Measurements from ENCODE around the gene UBE2V1.
"Not testable (repeated sequence)": the region's sequence is repeated elsewhere in the genome, so short reads cannot be mapped to it uniquely, and the experiment has no call there.

Gene UBE2V1

DNA sequence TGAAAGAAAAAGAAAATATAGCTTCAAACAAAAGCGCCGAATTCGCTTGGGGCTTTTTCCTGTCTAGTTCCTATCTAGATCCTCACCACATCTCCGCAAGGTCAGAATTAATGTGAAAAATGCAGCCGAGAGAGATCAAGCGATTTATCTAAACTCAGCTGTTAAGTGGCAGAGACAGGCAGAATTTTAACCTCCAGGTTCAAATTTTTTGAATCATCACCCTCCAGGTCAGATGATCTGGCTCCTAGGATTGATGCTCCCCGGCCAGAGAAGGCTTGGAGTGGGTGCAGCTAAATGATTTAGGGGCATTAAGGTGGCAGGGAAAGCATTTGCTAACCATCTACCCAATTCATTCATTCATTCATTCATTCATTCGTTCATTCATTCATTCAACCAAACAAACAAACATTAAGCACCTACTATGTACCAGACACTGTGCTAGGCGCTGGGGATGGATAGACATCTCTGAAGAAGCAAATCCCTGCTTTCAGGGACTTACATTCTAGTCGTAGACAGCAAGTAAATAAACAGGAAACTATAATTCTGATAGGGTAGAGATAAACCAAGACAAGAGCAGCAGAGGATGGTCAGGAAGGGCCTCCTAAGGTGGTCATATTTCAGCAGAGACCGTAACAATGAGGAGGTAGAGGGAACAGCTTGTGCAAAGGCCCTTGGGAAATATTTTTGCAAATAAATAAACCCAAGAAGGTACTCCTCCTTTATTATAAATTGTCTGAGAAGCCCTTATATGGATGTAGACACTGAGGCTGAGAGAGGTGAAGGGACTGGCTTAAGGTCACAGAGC lies 672 bp upstream of the UBE2V1 start:
- no peak for DNase-seq

DNA sequence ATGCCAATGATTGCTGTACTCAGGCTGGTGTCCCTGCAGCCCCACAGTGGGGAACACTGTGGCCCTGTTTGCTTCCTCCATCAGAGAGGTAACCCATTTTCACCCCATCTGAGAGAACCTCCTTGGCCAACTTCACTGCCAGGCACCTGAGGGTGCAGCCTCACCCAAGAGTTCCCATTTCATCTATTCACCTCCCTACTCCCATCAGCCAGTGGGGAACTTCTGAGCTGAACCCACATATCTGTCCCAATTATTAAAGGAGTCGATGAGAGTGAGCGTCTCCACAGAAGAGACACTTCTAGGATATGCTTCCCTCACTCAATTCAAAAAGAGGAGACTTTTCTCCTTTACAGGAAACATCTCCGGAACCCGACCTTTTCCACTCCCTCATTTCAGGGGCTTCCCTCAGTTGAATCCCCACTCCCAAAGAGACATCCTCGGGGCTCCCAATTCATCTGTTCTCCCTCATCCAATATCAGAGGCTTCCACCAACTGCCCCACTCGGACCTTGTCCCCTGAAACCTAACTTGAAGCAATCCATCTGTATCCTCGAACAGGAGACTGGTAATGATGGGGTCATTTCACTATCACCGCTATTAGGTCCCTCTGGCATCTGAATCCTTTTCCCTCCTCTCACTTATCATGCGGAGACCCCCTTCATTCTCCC lies 988 bp downstream of the UBE2V1 start:
- no peak for DNase-seq

DNA sequence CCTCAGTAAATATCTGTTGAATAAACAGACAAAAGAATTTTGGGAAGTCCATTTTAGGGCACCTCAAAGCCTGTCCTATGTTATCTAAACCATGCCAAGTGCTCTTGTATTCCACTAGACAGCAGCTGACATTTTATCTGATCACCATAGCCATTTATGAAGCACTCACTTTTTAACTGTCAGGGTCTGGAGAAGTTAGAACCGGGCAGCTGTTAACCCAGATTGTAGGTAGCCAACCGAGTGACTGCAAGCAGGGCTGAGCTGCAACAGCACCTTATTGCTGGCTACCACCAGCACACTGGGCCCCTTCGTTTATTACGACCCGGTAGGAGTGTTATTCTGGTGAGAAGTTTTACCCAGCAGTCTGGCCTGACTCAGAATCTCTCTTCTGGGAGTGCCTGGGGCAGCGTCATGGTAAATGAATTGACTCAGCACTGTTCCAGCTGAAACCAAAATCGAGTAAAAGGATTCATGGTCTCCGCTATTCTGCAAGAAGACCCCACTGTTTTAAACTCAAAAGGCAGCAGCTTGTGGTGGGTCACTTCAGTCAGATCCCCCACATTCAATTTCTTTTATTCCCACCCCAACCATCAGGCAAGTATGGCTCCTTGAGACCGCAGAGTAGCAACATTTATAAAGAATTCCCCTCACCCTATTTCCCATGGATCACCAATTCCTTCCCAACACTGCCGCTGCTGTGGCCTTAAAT lies 1.7 kb downstream of the UBE2V1 start:
- no peak for DNase-seq

DNA sequence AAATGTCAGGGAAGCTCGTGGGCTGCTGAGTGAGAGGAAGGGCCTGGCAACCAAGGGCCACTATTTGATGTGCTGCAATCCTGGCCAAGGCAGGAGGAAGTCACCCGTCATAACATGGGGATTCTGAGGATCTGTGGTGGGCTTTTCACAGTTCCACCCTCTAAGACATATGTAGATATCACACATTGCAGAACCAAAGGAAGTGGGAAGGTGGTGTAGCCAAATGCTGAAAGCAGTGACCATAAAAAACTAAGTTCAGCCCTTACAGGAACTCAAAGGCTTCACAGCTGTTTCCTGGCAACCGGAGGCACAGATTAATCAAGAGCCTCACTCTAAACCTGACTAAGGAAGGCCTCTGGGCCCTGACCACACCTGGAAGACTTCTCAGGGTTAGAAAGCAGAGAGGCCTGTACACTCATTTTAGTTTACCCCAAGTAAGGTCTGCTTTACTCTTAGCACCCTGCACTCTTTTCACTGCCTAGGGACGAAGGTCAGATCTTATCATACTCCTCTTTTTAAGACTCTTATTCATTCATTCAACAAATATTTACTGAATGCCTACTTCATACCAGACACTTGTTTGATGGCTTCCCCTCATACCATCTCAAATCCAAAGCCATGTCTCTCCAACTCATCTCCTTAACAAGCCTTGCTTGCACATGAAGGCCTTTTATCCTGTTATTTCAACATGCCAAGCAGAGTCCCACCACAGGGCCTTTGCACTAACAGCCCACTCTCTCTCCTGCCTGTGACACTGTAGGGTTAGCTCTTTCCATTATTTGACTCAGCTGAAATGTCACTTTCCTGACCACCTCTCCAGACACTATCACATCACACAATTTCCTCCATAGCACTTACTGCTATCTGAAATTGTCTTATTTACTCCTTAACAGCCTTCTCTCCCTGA lies 2.6 kb downstream of the UBE2V1 start:
- DNase-seq: no peak

DNA sequence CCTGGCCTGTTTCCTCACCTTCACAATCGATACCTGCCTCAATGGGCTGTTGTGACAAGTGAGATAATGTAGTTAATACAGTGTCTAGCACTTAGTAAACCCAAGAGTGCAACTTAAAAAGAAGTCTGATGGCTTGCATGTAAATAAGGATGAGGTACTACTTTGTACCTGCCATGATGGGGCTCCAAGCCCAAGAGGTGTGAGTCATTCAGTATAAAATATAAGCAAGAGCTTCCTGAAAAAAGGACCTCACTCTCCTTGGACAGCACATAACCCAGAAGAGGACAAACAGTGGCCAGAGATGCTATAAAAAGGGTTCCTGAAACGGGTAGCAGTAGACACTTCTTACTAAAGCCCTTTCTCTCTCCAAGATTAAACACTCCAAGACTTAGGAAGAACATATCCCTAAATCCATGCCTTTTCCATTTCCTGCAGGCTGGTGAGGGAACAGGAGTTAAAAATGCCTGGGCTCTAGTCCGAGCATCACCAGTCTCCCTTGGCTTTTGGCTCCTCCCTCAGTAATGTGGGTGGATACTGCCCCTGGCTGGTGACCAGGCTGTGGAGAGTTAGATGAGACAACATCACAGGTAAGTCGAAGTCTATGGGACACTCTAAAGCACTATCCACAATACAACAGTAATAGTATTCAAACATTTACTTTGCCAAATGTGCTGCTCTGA lies 4.3 kb downstream of the UBE2V1 start:
- DNase-seq: no peak

DNA sequence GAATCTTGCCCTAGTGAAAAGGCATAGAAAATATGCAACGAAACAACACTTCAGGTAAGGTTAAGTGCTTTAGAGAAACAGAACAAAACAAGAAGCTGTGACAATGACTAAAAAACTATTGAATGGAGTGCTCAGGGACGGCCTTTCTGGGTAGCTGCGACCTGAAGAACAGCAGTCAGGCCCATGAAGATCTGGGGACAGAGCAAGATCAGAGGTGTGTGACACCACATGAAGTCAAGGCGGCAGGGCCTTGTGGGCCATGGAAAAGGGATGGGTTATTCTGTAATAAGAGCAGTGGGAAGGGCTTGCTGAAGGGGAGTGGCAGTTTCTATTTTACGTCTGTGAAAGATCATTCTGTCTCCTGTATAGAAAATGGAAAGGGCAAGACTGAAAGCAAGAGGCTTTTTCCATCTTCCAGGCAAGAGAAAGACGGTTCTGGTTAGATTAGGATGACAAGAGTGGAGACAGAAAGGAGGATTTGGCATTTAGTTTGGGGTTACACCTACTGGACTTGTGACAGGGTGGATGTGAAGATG lies 5.1 kb downstream of the UBE2V1 start:
- DNase-seq: no peak

DNA sequence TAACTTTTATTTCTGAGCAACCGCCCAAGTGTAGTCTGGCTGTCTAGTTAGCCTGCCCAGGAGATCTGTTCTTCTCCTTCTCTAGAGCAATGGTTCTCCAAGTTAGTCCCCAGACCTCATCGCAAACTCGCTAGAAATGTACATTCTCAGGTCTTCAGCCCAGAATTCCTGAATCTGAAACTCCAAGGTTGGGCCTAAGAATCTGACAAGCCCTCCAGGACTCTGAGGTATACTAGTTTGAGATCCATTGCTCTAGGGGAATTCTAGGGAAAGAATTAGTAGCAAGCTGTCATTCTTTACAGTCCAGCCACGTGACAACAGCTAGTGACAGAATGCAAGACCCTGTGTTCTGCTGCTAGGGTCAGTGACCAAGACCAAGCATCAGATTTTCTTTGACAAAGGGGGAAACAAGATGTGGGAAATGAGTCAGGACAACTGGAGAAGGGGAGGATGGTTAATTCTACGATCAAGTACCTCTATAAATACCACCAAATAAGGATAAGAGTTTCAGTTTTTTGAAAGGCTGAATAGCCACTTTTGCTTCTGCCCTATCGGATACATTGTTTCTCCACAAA lies 5.8 kb downstream of the UBE2V1 start:
- DNase-seq: no peak

DNA sequence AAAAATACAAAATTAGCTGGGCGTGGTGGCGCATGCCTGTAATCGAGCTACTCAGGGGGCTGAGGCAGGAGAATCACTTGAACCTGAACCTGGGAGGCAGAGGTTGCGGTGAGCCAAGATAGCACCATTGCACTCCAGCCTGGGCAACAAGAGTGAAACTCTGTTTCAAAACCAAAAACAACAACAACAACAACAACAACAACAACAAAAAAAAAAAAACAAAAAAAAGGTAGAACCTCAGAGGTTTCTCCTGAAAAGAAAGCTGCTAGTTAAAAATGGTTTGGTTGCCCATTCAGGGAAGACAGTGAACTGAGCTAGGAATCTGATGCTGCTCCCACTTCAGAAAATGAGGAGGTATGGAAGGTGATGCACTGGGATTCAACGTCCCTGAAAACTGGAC lies 6.3 kb downstream of the UBE2V1 start:
- not testable (repeated sequence) for DNase-seq

DNA sequence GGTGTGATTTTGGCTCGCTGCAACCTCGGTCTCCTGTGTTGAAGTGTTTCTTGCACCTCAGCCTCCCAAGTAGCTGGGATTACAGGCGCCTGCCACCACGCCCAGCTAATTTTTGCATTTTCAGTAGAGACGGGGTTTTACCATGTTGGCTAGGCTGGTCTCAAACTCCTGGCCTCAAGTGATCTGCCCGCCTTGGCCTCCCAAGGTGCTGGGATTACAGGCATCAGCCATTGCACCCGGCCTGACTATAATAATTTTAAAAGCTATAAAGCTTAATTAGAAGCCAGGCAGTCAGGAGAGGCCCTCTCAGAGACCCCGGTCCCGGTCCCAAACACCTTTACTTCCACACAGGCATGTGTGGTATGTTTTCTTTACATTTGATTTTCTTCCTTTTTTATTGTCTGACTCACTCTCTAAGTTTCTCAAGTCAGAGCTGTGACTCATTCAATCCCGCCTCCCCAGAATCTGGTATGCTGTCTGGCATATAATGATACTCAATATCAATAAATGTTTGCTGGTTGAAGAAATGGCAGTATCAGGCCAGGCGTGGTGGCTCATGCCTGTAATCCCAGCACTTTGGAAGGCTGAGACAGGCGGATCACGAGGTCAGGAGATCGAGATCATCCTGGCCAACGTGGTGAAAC lies 9.4 kb downstream of the UBE2V1 start:
- not testable (repeated sequence) for DNase-seq

DNA sequence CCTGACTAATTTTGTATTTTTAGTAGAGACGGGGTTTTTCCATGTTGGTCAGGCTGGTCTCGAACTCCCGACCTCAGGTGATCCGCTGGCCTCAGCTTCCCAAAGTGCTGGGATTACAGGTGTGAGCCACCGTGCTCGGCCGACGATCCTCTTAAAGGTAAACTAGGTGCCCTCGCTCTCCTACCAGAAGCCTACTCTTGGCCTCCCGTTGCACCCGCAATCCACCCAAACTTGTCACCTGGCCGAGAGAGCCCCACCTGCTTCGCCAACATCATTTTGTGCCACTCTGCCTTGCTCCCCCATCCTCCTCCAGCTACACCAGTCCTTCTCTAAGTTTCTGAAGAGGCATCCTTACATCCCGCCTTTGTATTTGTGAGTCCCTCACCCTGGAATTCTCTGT lies 10.4 kb downstream of the UBE2V1 start:
- DNase-seq: not testable (repeated sequence)

DNA sequence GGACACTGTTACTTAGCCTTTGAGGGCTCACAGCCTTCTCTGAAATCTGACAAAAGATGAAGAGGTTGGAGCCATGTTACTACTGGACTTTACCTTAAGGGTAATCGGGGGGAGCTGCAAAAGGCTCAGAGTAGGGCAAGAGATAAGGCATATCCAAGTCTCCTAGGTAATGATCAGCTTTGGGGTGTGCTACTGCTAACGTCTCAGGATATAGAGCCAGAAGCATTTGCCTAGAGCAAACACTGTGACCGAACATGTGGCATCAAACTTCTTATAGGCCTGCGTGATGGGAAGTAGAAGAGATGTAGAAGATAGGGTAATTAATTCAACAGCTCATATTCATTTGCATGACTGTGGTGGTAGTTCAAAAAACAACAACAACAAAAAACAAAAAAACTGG lies 11.1 kb downstream of the UBE2V1 start:
- no peak for DNase-seq

DNA sequence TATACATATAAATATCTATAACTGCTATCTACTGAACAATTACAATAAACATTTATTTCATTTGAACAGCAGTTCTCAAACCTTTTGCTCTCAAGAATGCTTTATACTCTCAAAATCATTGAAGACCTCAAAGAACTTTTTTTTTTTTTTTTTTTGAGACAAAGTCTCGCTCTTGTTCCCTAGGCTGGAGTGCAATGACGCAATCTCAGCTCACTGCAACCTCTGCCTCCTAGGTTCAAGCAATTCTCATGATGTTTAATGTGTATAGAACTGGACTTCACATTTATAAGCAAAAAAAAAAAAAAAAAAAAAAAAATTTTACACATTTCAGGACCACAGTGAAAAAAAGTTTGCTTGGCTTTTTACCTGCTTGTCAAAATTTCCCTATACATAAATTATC lies 11.7 kb downstream of the UBE2V1 start:
- DNase-seq: no peak

DNA sequence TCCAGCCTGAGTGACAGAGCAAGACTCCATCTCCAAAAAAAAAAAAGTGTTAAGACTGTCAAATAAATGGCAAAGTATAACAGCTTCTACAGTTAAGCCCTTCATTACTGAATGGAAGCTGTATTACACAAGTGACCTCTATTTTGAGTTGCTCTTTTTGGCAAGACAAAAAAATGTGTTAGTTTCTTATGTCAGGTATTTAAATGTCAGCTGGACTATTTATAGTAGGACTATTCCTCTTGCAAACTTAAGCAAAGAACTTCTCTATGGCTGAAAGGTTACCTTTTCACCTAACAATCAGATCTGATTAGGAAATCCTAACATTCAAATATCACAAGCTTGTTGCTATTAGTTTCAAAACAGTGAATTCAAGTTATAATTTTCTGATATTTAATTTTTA lies 12.4 kb downstream of the UBE2V1 start:
- DNase-seq: no peak

DNA sequence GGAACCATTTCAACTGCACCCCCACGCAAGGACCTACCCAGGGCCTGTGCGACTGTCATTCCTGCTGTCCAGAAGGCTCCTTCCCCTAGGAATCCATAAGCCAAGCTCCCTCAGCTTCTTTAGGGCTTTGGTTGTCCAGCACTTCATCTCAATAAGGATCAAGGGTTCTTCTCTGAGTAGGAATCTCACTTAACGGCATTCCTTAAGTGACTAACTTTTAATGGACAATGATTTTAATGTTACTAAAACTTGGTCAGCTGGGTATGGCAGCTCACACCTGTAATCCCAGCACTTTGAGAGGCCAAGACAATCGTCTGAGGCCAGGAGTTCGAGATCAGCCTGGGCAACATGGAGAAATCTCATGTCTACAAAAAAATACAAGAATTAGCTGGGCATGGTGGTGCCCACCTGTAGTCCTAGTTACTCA lies 13.4 kb downstream of the UBE2V1 start:
- no peak for DNase-seq

DNA sequence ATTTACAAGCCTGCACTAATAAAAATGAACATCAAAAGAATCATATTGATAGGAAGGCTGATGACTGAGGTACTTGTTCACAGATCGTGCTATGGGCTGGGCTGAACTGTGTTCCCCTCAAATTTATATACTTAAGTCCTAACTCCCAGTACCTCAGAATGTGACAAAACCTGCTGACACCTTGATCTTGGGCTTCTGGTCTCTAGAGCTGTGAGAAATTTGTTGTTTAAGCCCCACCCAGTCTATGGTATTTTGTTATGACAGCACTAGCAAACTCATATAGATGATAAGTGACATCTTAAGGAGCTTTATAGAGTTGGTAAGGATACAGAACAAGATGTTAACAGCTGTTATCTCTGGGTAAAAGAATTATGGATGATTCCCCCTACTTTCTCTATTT lies 13.8 kb downstream of the UBE2V1 start:
- no peak for DNase-seq

DNA sequence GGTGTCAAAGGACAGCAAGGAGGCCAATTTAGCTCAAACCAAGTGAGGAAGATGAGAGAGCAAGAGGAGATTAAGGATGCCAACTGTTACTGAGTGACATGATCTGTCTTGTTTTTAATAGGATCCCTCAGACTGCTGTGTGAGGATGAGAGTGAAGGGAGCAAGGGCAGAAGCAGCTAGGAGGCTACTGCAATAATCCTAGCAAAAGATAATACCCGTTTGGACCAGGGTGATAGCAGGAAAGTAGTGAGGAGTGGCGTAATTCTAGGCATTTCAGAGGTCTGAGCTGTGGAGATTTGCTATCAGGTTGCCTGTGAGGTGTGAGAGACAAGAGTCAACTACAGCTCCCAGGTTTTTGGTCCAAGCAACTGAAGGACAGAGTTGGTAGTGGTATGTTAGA lies 14.7 kb downstream of the UBE2V1 start:
- no peak for DNase-seq

DNA sequence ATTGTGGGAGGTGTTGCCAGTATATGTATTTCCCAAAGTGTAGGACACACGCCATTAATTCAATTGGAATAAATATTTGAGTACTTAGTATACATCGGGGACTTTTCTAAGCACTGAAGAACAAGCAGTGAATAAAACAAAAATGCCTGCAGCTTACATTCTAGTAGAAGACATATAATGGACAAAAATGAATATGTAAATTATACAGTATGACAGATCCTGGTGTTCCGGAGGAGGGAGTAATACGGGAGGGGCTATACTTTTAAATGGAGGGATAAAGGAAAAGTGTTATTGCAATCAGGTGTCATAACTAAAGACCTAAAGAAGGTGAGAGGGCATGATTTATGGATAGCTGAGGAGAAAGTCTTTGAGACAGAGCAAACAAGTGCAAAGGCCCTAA lies 15.1 kb downstream of the UBE2V1 start:
- DNase-seq: no peak

DNA sequence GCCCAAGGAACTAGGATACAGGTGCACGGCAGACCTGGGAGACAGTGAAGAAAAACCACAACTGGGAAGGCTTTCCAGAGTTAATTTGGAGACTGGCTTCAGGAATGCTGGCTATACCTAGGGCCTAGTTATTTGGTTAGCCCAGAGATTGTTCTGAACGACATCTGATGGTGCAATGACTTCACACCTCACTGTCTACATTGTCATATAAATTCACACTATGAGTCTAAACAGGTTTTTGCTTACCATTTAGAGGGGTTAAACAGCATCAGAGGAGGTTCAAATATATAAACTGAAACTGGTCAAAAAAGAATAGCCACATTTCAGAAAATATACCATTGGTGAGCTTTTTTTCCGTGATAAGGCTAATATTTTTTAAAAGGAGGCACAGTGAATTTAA lies 16.7 kb downstream of the UBE2V1 start:
- DNase-seq: no peak

DNA sequence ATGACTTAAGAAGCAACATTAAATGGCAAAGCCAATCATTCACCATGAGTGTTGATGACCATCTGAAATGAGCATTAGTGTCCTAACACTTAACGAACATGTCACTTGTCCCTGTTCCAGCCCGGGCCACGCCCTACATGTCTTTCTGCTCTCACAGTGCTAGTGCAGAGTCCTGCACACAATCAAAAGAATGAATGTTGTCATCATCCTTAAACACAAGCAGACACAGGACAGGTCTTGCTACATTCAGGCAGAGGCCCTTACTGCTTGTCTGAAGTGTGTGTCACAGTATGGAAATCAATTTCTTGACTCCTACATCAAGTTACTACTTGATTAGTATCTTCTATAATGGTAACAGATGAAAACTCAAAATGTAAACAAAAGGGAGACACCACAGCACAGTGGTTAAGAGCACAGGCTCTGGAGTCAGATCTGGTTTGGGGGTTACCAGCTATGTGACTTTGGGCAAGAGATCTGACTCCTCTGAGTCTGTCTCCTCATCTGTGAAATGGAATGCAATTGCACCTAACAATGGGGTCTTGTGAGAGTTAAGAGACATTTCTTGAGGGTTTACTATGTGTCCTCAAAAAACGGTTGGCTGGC lies 17.4 kb downstream of the UBE2V1 start:
- DNase-seq: no peak

DNA sequence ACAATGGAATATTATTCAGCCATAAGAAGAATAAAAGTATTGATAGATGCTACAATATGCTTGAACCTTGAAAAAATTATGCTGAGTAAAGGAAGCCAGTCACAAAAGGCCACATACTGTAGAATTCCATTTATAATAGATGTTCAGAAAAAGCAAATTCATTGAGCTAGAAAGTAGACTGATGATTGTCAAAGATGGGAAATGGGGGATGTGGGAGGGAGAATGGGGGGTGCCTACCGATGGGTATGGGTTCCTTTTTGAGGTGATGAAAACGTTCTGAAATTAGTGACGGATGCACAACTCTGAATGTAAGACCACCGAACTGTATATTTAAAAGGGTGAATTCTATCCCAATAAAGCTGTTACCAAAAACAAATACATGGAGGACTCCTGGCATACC lies 18.4 kb downstream of the UBE2V1 start:
- DNase-seq: no peak

DNA sequence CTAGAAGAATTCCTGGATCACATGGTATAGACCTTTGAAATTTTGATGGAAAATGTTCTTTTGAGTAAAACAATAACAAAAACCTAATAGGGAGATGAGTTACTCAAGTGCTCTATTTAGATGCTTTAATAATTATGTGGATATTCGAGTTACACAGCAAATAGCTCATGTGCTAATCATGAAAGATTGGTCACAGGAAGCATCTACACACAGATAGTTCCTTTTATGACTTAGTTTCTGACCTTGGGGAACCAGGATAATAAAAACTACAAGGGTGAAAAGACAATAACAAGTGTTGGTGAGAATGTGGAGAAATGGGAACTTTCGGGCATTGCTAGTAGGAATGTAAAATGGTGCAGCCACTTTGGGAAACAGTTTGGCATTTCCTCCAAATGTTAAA lies 19.7 kb downstream of the UBE2V1 start:
- no peak for DNase-seq

All from cortex of kidney (tissue), 1 donor.